HEK293T (cell line): Measurements from ENCODE around the gene MYZAP.

Experiments used
- ARNT ChIP-seq: fragments of 450-650 bp; IDR thresholded peaks from 2 replicates; pipeline ENCODE4 v1.6.1; 2017; ENCODE audit warnings: mild to moderate bottlenecking
- BHLHE40 ChIP-seq: fragments of 450-650 bp; IDR thresholded peaks from 2 replicates; pipeline ENCODE4 v1.6.1; 2016; ENCODE audit warnings: mild to moderate bottlenecking, moderate library complexity, borderline replicate concordance
- FOXA1 ChIP-seq: fragments of 450-650 bp; IDR thresholded peaks from 2 replicates; pipeline ENCODE4 v1.6.1; 2016; ENCODE audit warnings: mild to moderate bottlenecking
- FOXM1 ChIP-seq: fragments of 450-650 bp; IDR thresholded peaks from 2 replicates; pipeline ENCODE4 v1.6.1; 2017; ENCODE audit warnings: mild to moderate bottlenecking, borderline replicate concordance
- HDGF ChIP-seq: fragments of 450-650 bp; IDR thresholded peaks from 2 replicates; pipeline ENCODE4 v1.6.1; 2017; ENCODE audit warnings: antibody characterized with exemption, borderline replicate concordance
- PKNOX1 ChIP-seq: fragments of 450-650 bp; IDR thresholded peaks from 2 replicates; pipeline ENCODE4 v1.6.1; 2016
- SP1 ChIP-seq: fragments of 450-650 bp; IDR thresholded peaks from 2 replicates; pipeline ENCODE4 v1.6.1; 2017
- SUZ12 ChIP-seq: fragments of 450-650 bp; IDR thresholded peaks from 2 replicates; pipeline ENCODE4 v1.6.1; 2016; ENCODE audit warnings: mild to moderate bottlenecking
- TARDBP ChIP-seq: fragments of 450-650 bp; IDR thresholded peaks from 2 replicates; pipeline ENCODE4 v1.6.1; 2016
- ZNF384 ChIP-seq: fragments of 450-650 bp; IDR thresholded peaks from 2 replicates; pipeline ENCODE4 v1.6.1; 2016

GRCh38 chr15:57708047-57708446 lies 116.3 kb downstream of the MYZAP start:
- no peak for TF ChIP-seq SP1
- no peak for TF ChIP-seq TARDBP
- TF ChIP-seq BHLHE40 = no peak
- no peak for TF ChIP-seq ARNT
- no peak for TF ChIP-seq FOXA1
- no peak for TF ChIP-seq SUZ12
- TF ChIP-seq FOXM1 = no peak
- no peak for TF ChIP-seq PKNOX1
- no peak for TF ChIP-seq ZNF384
- TF ChIP-seq HDGF = no peak
